H9 (cell line): Measurements from ENCODE around the gene GYS1. TPM values are rescaled to one million over a fixed set of nuclear protein-coding genes. Genes with fewer than 3 reads are reported as not detected.

Experiments used
- DNase-seq: peaks from one replicate; pipeline ENCODE4 v3.0.0-alpha.2; 2017
- H2AFZ ChIP-seq: one replicate; pipeline ENCODE4 v1.6.1; 2013; ENCODE audit warnings: mild to moderate bottlenecking, low read length, control low read depth, moderate library complexity
- H2AK5ac ChIP-seq: 2 replicates; pipeline ENCODE4 v1.6.1; 2013; ENCODE audit warnings: low read length, control low read depth, mixed read lengths; ENCODE audit not compliant: insufficient read length
- H2BK120ac ChIP-seq: one replicate; pipeline ENCODE4 v1.6.1; 2013; ENCODE audit warnings: low read depth, mild to moderate bottlenecking, low read length, control low read depth, inconsistent platforms; ENCODE audit not compliant: poor library complexity, severe bottlenecking
- H2BK12ac ChIP-seq: 2 replicates; pipeline ENCODE4 v1.6.1; 2013; ENCODE audit warnings: low read length, control low read depth, mixed read lengths, low read depth; ENCODE audit not compliant: insufficient read length
- H2BK15ac ChIP-seq: 2 replicates; pipeline ENCODE4 v1.6.1; 2013; ENCODE audit warnings: low read depth, low read length, control low read depth
- H2BK20ac ChIP-seq: one replicate; pipeline ENCODE4 v1.6.1; 2013; ENCODE audit warnings: low read depth, mild to moderate bottlenecking, low read length, control low read depth, inconsistent platforms; ENCODE audit not compliant: poor library complexity, severe bottlenecking
- H2BK5ac ChIP-seq: 2 replicates; pipeline ENCODE4 v1.6.1; 2013; ENCODE audit warnings: low read length, control low read depth, mixed read lengths; ENCODE audit not compliant: insufficient read length
- H3K14ac ChIP-seq: 2 replicates; pipeline ENCODE4 v1.6.1; 2013; ENCODE audit warnings: low read length, control low read depth; ENCODE audit not compliant: insufficient read depth
- H3K18ac ChIP-seq: 2 replicates; pipeline ENCODE4 v1.6.1; 2013; ENCODE audit warnings: low read depth, mild to moderate bottlenecking, mixed read lengths, low read length, control low read depth; ENCODE audit not compliant: insufficient read length
- H3K23ac ChIP-seq: 2 replicates; pipeline ENCODE4 v1.6.1; 2013; ENCODE audit warnings: low read length, control low read depth, mixed read lengths, low read depth; ENCODE audit not compliant: insufficient read length
- H3K23me2 ChIP-seq: 2 replicates; pipeline ENCODE4 v1.6.1; 2013; ENCODE audit warnings: low read depth, mild to moderate bottlenecking, mixed read lengths, low read length, control low read depth; ENCODE audit not compliant: insufficient read length, poor library complexity, severe bottlenecking
- H3K27ac ChIP-seq: 2 replicates; pipeline ENCODE4 v1.5.1; 2013; ENCODE audit warnings: low read length, control low read depth, mixed read lengths, low read depth; ENCODE audit not compliant: insufficient read length
- H3K27me3 ChIP-seq: 2 replicates; pipeline ENCODE4 v1.6.1; 2013; ENCODE audit warnings: low read length, control low read depth, inconsistent platforms; ENCODE audit not compliant: insufficient read depth
- H3K4ac ChIP-seq: 2 replicates; pipeline ENCODE4 v1.6.1; 2013; ENCODE audit warnings: low read depth, mild to moderate bottlenecking, control low read depth, inconsistent platforms, low read length, moderate library complexity
- H3K4me1 ChIP-seq: 2 replicates; pipeline ENCODE4 v1.6.1; 2013; ENCODE audit warnings: low read length, control low read depth, inconsistent platforms; ENCODE audit not compliant: insufficient read depth
- H3K4me2 ChIP-seq: 2 replicates; pipeline ENCODE4 v1.6.1; 2013; ENCODE audit warnings: low read length, control low read depth, mixed read lengths; ENCODE audit not compliant: insufficient read length, insufficient read depth
- H3K56ac ChIP-seq: 2 replicates; pipeline ENCODE4 v1.6.1; 2013; ENCODE audit warnings: low read depth, mild to moderate bottlenecking, mixed read lengths, low read length, control low read depth; ENCODE audit not compliant: insufficient read length
- H3K79me1 ChIP-seq: 2 replicates; pipeline ENCODE4 v1.6.1; 2013; ENCODE audit warnings: low read depth, mild to moderate bottlenecking, moderate library complexity, low read length, control low read depth, inconsistent platforms; ENCODE audit not compliant: insufficient read depth, poor library complexity, severe bottlenecking
- H3K79me2 ChIP-seq: 2 replicates; pipeline ENCODE4 v1.6.1; 2013; ENCODE audit warnings: low read length, control low read depth, inconsistent platforms; ENCODE audit not compliant: insufficient read depth
- H3K9ac ChIP-seq: 2 replicates; pipeline ENCODE4 v1.6.1; 2013; ENCODE audit warnings: low read length, control low read depth, mixed read lengths; ENCODE audit not compliant: insufficient read length; ENCODE audit errors: extremely low read depth
- H3K9me3 ChIP-seq: one replicate; pipeline ENCODE4 v1.6.1; 2013; ENCODE audit warnings: low read depth, low read length, inconsistent platforms; ENCODE audit not compliant: control insufficient read depth
- H3T11ph ChIP-seq: one replicate; pipeline ENCODE4 v1.6.1; 2013; ENCODE audit warnings: mild to moderate bottlenecking, low read length, control low read depth, inconsistent platforms
- H4K20me1 ChIP-seq: one replicate; pipeline ENCODE4 v1.6.1; 2013; ENCODE audit not compliant: control insufficient read depth, insufficient read length, insufficient read depth
- H4K5ac ChIP-seq: 2 replicates; pipeline ENCODE4 v1.6.1; 2013; ENCODE audit warnings: low read depth, mild to moderate bottlenecking, mixed read lengths, low read length, control low read depth; ENCODE audit not compliant: insufficient read length
- H4K8ac ChIP-seq: replicated peaks from 2 replicates; pipeline ENCODE4 v1.6.1; 2013; ENCODE audit warnings: low read length, control low read depth, mixed read lengths, low read depth; ENCODE audit not compliant: insufficient read length
- H4K91ac ChIP-seq: 2 replicates; pipeline ENCODE4 v1.6.1; 2013; ENCODE audit warnings: low read depth, mild to moderate bottlenecking, moderate library complexity, mixed read lengths, low read length, control low read depth; ENCODE audit not compliant: insufficient read length
- H3K27ac Mint-ChIP-seq, 3 experiments: 2 replicates in 2 of 3; 3 replicates in 1 of 3; pipeline ENCODE4 v1.8.0; 2020 to 2021; ENCODE audit warnings: mixed read lengths in 3 of 3, mild to moderate bottlenecking in 1 of 3, moderate library complexity in 1 of 3
- H3K27me3 Mint-ChIP-seq: 2 replicates; pipeline ENCODE4 v1.8.0; 2021; ENCODE audit warnings: low read depth, mild to moderate bottlenecking, moderate library complexity, mixed read lengths
- H3K36me3 Mint-ChIP-seq, 3 experiments: 2 replicates in 2 of 3; 3 replicates in 1 of 3; pipeline ENCODE4 v1.8.0; 2020 to 2021; ENCODE audit warnings: low read depth in 3 of 3, mixed read lengths in 3 of 3; ENCODE audit not compliant: insufficient read depth in 1 of 3
- H3K4me1 Mint-ChIP-seq, 2 experiments: 2 replicates each; pipeline ENCODE4 v1.8.0; 2020; ENCODE audit warnings: mixed read lengths in 2 of 2
- H3K4me3 Mint-ChIP-seq, 2 experiments: 2 replicates in 1 of 2; 3 replicates in 1 of 2; pipeline ENCODE4 v1.8.0; 2020 to 2021; ENCODE audit warnings: mild to moderate bottlenecking in 2 of 2, mixed read lengths in 2 of 2, moderate library complexity in 1 of 2
- H3K9me3 Mint-ChIP-seq, 2 experiments: 2 replicates in 1 of 2; 3 replicates in 1 of 2; pipeline ENCODE4 v1.8.0; 2020; ENCODE audit warnings: mild to moderate bottlenecking in 2 of 2, mixed read lengths in 2 of 2, moderate library complexity in 1 of 2
- CTCF ChIP-seq: fragments of 200-600 bp; sonication (generic); conservative IDR thresholded peaks from 3 replicates; pipeline ENCODE4 v1.8.0; 2021; ENCODE audit warnings: antibody characterized with exemption, mild to moderate bottlenecking
- WGBS: extraction: QIAGEN DNeasy Blood & Tissue Kit; methylation state at CpG from one replicate; pipeline ENCODE4 v1.1.7; 2013; ENCODE audit warnings: missing lambda C conversion rate, low lambda C conversion rate, mixed read lengths; ENCODE audit not compliant: insufficient read length; ENCODE audit errors: extremely low coverage; 5-methylcytosine and 5-hydroxymethylcytosine counted together
- total RNA-seq: library from RNA; stranded (reverse); gene quantifications from 2 replicates; pipeline ENCODE4 v1.2.1, GENCODE V29; 2021

The GYS1 gene
- total RNA-seq, 1 experiment from 2014 or later: 44.3 TPM

DNA sequence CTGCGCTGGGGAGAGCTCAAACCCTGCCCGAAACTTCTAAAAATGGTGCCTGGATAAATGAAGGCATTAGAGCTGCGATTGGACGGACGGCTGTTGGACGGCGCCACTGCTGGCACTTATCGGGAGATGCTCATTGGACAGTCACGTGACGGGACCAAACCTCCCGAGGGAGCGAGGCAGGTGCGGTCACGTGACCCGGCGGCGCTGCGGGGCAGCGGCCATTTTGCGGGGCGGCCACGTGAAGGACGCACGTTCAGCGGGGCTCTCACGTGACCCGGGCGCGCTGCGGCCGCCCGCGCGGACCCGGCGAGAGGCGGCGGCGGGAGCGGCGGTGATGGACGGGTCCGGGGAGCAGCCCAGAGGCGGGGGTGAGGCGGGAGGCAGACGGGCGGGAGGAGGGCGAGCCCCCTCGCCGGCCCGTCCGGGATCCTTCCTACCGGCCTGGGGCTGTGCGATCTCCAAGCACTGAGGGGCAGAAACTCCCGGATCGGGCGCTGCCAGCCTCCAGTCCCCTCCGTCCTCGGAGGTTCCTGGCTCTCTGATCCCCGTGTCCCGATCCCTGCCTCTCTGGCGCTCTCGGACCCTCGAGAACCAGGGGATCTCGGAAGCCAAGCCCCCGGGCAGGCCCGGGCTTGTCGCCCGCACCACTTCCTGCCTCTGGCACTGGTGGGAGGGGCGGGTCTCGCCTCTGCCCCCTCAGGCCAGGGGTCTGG, 38.4 kb downstream of the GYS1 start, which contains the start of gene BAX:
Gene BAX (plus strand): TSS at position 281 of the 713 bp plus-strand sequence. CDS start 54 bp downstream, at position 335.
- peaks cover 17 to 42% (median 37%) of the 10 kb centered on the region in 3 experiments; a peak in 6 of 7 replicates for H3K36me3 Mint-ChIP-seq
- H3K27me3 Mint-ChIP-seq: peaks cover 10% of the 10 kb centered on the region
- H4K20me1 ChIP-seq: no peaks in the 10 kb centered on the region
- no peak within 1 kb of the TSS; the same call in 1 of the 2 replicates for H3K4ac ChIP-seq
- H4K8ac ChIP-seq: no peak within 1 kb of the TSS
- peaks cover 8% of the 10 kb centered on the region for H3K23me2 ChIP-seq
- peak within 1 kb of the TSS; percentile 81; the same call in 1 of the 2 replicates for H3K14ac ChIP-seq
- peak within 1 kb of the TSS; percentile 71 for H2BK120ac ChIP-seq
- peak within 1 kb of the TSS; percentile 76 to 93 (median 90); a peak in 6 of 7 replicates for H3K27ac Mint-ChIP-seq
- peak; percentile 11; the same call in 1 of the 3 replicates for TF ChIP-seq CTCF
- WGBS: no CpG with 5 or more reads among the region's 71 CpGs
- no peak within 1 kb of the TSS for H3K23ac ChIP-seq
- H2BK5ac ChIP-seq: no peak within 1 kb of the TSS
- H2AK5ac ChIP-seq: no peak within 1 kb of the TSS
- H3K9me3 ChIP-seq: no peaks in the 10 kb centered on the region
- no peak within 1 kb of the TSS for H2BK12ac ChIP-seq
- peak within 1 kb of the TSS; percentile 63 for H3K18ac ChIP-seq
- H3K4me1 Mint-ChIP-seq: peaks cover 14 to 15% of the 10 kb centered on the region in 2 experiments
- no peak within 1 kb of the TSS for H3K27ac ChIP-seq
- H3K79me1 ChIP-seq: peaks cover 4% of the 10 kb centered on the region
- H3K4me3 Mint-ChIP-seq: peak within 1 kb of the TSS; percentile 79 to 81
- no peaks in the 10 kb centered on the region for H3K4me1 ChIP-seq
- peak within 1 kb of the TSS; percentile 64 for H3K4me2 ChIP-seq
- DNase-seq: peak; percentile 99
- H3K79me2 ChIP-seq: no peaks in the 10 kb centered on the region
- no peak within 1 kb of the TSS for H4K91ac ChIP-seq
- no peak within 1 kb of the TSS for H2BK15ac ChIP-seq
- no peaks in the 10 kb centered on the region for H3K27me3 ChIP-seq
- H3K9ac ChIP-seq: peak within 1 kb of the TSS; percentile 77
- no peak within 1 kb of the TSS for H3T11ph ChIP-seq
- H3K9me3 Mint-ChIP-seq: no peaks in the 10 kb centered on the region
- no peak within 1 kb of the TSS for H2BK20ac ChIP-seq
- no peak within 1 kb of the TSS for H4K5ac ChIP-seq
- H2AFZ ChIP-seq: peak within 1 kb of the TSS; percentile 2
- no peak within 1 kb of the TSS for H3K56ac ChIP-seq
